Activated CD4-positive, alpha-beta T cell treated with anti-CD3 and anti-CD28 coated beads, Interleukin-2, amount 10 ng/mL, durations not matched to agents 7 days and 5 days (primary cell): Measurements from ENCODE around the gene FAR2. TPM values are rescaled to one million over a fixed set of nuclear protein-coding genes. Genes with fewer than 3 reads are reported as not detected.

ENCODE experiments used
- CTCF ChIA-PET: fragments of 350-600 bp; sonication (Branson Sonifier 250); formaldehyde crosslinking; loops from one replicate; lab custom pipeline; 2021; ENCODE audit warnings: antibody characterized with exemption; lab: Charles Lee
- POLR2A ChIA-PET: fragments of 350-600 bp; sonication (Branson Sonifier 250); formaldehyde crosslinking; loops from one replicate; lab custom pipeline; 2021; ENCODE audit warnings: antibody characterized with exemption; lab: Charles Lee
- DNase-seq: peaks from one replicate; pipeline ENCODE4 v3.0.0-alpha.2; 2020
- H3K27ac Mint-ChIP-seq: one replicate; pipeline ENCODE4 v1.8.0; 2021; ENCODE audit warnings: mild to moderate bottlenecking, moderate library complexity, mixed read lengths
- H3K27me3 Mint-ChIP-seq: one replicate; pipeline ENCODE4 v1.8.0; 2021; ENCODE audit warnings: mixed read lengths
- H3K36me3 Mint-ChIP-seq: one replicate; pipeline ENCODE4 v1.8.0; 2021; ENCODE audit warnings: low read depth, mixed read lengths
- H3K4me1 Mint-ChIP-seq: one replicate; pipeline ENCODE4 v1.8.0; 2021; ENCODE audit warnings: mixed read lengths
- H3K4me3 Mint-ChIP-seq: one replicate; pipeline ENCODE4 v1.8.0; 2021; ENCODE audit warnings: mild to moderate bottlenecking, moderate library complexity, mixed read lengths
- H3K9me3 Mint-ChIP-seq: one replicate; pipeline ENCODE4 v1.8.0; 2021; ENCODE audit warnings: mixed read lengths
- total RNA-seq, 2 experiments: library from RNA; stranded (reverse); gene quantifications; one replicate each; pipeline ENCODE4 v1.2.3, GENCODE V29; 2021

The FAR2 gene
- total RNA-seq, 2 experiments from 2014 or later: 24.6 to 26.6 TPM

- H3K27me3 Mint-ChIP-seq: no peaks in the 10 kb centered on the region
- H3K9me3 Mint-ChIP-seq: no peaks in the 10 kb centered on the region
- no peaks in the 10 kb centered on the region for H3K36me3 Mint-ChIP-seq
- POLR2A ChIA-PET: no interaction called here
- no peak overlapping the region for H3K4me3 Mint-ChIP-seq
- H3K27ac Mint-ChIP-seq: no peak overlapping the region
- DNase-seq: no peak
- H3K4me1 Mint-ChIP-seq: no peaks in the 10 kb centered on the region
- CTCF ChIA-PET: no interaction called here
Observed at GRCh38 chr12:29191267-29191850, 42.3 kb downstream of the FAR2 start.

DNA sequence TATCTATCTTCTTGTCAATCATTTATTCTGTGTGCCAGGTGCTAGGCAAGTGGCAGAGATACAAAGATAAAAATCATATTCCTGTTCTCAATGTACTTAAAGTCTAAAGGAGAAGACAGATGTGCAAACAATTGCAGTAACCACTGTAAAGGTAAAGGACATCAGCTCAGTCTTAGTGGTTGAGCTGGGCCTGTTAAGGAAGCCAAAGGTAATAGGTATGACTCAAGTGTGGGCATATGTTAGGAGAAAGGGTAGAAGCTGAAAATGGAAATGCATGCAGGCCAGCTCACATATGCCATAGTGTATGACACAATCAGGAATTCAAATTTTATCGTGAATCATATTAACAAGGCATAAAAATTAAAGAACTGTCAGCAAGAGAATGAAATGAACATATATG, 49.8 kb downstream of the FAR2 start:
- Mint-ChIP-seq H3K4me3 (no peak overlapping the region), H3K27me3 (no peaks in the 10 kb centered on the region), H3K9me3 (peaks cover 6% of the 10 kb centered on the region), H3K36me3 (peaks cover 3% of the 10 kb centered on the region), H3K4me1 (no peaks in the 10 kb centered on the region), H3K27ac (no peak overlapping the region)
- ChIA-PET POLR2A (no interaction called here), CTCF (no interaction called here)
- DNase-seq: no peak

DNA sequence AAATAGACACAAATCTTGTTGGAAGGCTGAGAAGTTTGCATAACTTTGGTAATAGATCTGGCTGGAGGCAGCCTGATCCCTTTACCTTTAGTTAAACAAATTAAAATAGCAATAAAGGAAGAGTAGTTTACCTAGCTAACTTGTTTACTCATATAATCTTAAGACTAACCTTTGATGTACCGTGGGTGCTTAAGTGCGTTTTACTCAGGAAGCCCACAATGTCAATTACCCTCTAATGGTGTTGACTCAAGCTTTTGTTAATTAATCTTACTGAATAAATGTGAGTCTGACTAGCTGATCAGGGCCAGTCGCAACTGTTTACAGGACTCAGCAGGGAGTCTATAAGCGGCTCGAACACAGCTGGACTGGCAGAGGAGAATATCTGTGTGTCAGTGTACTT, 51.5 kb downstream of the FAR2 start:
- H3K27me3 Mint-ChIP-seq: no peaks in the 10 kb centered on the region
- ChIA-PET POLR2A (no interaction called here), CTCF (no interaction called here)

DNA sequence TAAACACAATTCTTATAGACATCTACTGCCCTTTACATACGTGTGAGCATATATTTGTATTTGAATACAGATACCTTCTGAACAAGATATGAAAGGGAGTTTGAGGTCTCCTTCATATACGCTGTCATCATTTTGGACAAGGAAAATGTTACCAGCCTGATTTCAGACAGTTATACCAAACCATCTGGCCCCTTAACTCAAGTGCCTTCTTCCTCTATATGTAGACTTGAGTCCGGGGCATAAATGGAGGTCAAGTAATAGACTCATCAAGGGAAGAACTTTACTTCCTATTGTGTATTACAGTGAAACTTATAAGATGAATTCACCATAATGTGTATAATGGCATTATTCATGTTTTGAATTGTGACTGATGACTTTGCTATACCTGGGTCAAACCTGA, 52.2 kb downstream of the FAR2 start:
- H3K27me3 Mint-ChIP-seq: no peaks in the 10 kb centered on the region

More for the DNA sequence above, 51.5 kb downstream of the FAR2 start:
- no peak overlapping the region for H3K27ac Mint-ChIP-seq
- no peak for DNase-seq
- no peaks in the 10 kb centered on the region for H3K4me1 Mint-ChIP-seq
- H3K36me3 Mint-ChIP-seq: peaks cover 3% of the 10 kb centered on the region
- peaks cover 9% of the 10 kb centered on the region for H3K9me3 Mint-ChIP-seq
- H3K4me3 Mint-ChIP-seq: no peak overlapping the region

GRCh38 chr12:29201746-29202145, 52.7 kb downstream of the FAR2 start:
- H3K36me3 Mint-ChIP-seq: peaks cover 3% of the 10 kb centered on the region
- ChIA-PET POLR2A (no interaction called here), CTCF (no interaction called here)

More for the DNA sequence above, 52.2 kb downstream of the FAR2 start:
- DNase-seq: no peak
- CTCF ChIA-PET: no interaction called here
- Mint-ChIP-seq H3K27ac (no peak overlapping the region), H3K4me1 (no peaks in the 10 kb centered on the region), H3K4me3 (no peak overlapping the region), H3K36me3 (peaks cover 3% of the 10 kb centered on the region), H3K9me3 (peaks cover 9% of the 10 kb centered on the region)
- POLR2A ChIA-PET: no interaction called here

GRCh38 chr12:29204521-29204920, 55.4 kb downstream of the FAR2 start:
- ChIA-PET CTCF (no interaction called here), POLR2A (no interaction called here)
- Mint-ChIP-seq H3K36me3 (peaks cover 3% of the 10 kb centered on the region), H3K4me1 (no peaks in the 10 kb centered on the region), H3K9me3 (peaks cover 9% of the 10 kb centered on the region), H3K4me3 (no peak overlapping the region), H3K27ac (no peak overlapping the region), H3K27me3 (no peaks in the 10 kb centered on the region)
- no peak for DNase-seq

More at GRCh38 chr12:29201746-29202145, 52.7 kb downstream of the FAR2 start:
- no peaks in the 10 kb centered on the region for H3K4me1 Mint-ChIP-seq
- H3K27me3 Mint-ChIP-seq: no peaks in the 10 kb centered on the region
- H3K27ac Mint-ChIP-seq: no peak overlapping the region
- DNase-seq: no peak
- no peak overlapping the region for H3K4me3 Mint-ChIP-seq
- H3K9me3 Mint-ChIP-seq: peaks cover 9% of the 10 kb centered on the region

GRCh38 chr12:29207120-29207519, 58.0 kb downstream of the FAR2 start:
- H3K4me1 Mint-ChIP-seq: no peaks in the 10 kb centered on the region
- peaks cover 3% of the 10 kb centered on the region for H3K36me3 Mint-ChIP-seq
- no peak overlapping the region for H3K4me3 Mint-ChIP-seq
- no peak for DNase-seq
- no peak overlapping the region for H3K27ac Mint-ChIP-seq
- ChIA-PET CTCF (no interaction called here), POLR2A (no interaction called here)
- H3K9me3 Mint-ChIP-seq: peaks cover 9% of the 10 kb centered on the region
- no peaks in the 10 kb centered on the region for H3K27me3 Mint-ChIP-seq

DNA sequence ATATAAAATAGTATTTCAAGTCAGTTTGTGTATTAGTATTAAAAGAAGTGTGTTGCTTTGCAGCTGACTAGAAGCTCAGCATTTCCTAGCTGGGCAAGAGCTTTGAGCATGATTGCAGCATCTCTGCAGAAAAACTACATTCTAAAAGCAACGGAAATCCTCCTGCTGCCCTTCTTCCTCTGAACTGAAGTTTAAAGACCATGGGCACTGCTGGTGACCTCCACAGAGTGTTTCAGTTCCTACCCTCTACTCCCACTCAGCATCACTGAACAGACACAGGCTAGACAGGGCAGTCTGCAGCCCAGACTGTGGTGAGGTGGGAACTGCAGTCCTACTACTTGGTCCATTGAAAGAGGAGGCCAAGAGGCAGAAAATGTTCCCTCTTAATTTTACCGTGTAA, 59.0 kb downstream of the FAR2 start:
- Mint-ChIP-seq H3K9me3 (peaks cover 3% of the 10 kb centered on the region), H3K4me1 (no peaks in the 10 kb centered on the region), H3K36me3 (no peaks in the 10 kb centered on the region), H3K27me3 (no peaks in the 10 kb centered on the region), H3K27ac (no peak overlapping the region), H3K4me3 (no peak overlapping the region)
- no peak for DNase-seq
- ChIA-PET CTCF (no interaction called here), POLR2A (no interaction called here)

- no peaks in the 10 kb centered on the region for H3K4me1 Mint-ChIP-seq
- no peak overlapping the region for H3K4me3 Mint-ChIP-seq
- ChIA-PET POLR2A (no interaction called here), CTCF (no interaction called here)
- no peaks in the 10 kb centered on the region for H3K27me3 Mint-ChIP-seq
- no peaks in the 10 kb centered on the region for H3K36me3 Mint-ChIP-seq
- no peak overlapping the region for H3K27ac Mint-ChIP-seq
- H3K9me3 Mint-ChIP-seq: peaks cover 3% of the 10 kb centered on the region
- no peak for DNase-seq
Observed at GRCh38 chr12:29208936-29209701, 60.0 kb downstream of the FAR2 start.

GRCh38 chr12:29211696-29212095, 62.6 kb downstream of the FAR2 start:
- H3K9me3 Mint-ChIP-seq: no peaks in the 10 kb centered on the region
- H3K36me3 Mint-ChIP-seq: no peaks in the 10 kb centered on the region
- CTCF ChIA-PET: no interaction called here
- H3K4me1 Mint-ChIP-seq: no peaks in the 10 kb centered on the region
- peaks cover 2% of the 10 kb centered on the region for H3K27me3 Mint-ChIP-seq
- DNase-seq: no peak
- no peak overlapping the region for H3K4me3 Mint-ChIP-seq
- H3K27ac Mint-ChIP-seq: no peak overlapping the region
- POLR2A ChIA-PET: no interaction called here

DNA sequence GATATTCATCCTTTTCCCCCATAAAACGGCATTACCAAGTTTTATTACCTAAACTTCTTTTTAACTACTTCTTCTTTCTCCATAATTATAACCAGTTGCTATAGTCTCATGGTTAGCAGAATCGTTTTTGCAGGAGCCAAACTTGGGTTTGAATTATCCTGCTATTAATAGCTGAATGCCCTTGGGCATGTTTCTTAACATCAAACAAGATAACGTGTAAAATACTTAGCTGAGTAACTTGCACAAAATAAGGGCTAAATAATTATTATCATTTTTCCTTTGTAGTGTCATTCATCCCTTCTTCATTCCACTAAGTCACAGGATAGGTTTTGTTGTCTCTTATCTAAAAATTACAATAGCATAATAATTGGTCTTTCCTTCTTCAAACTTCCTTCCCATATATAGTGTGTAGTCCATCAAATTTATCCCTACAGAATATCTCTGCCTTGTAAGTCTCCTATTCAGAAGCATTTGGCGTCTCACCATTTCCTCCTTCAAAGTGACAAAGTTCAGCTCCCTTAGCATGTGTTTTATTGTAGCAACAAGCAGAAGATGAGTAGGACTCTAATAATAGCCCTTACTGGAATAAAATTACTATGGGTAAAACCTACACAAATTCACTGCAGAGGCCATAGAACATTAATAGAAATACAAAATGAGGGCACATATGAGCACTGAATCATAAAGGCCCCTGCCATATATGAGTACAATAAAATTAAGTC, 63.8 kb downstream of the FAR2 start:
- no peaks in the 10 kb centered on the region for H3K36me3 Mint-ChIP-seq
- peaks cover 2% of the 10 kb centered on the region for H3K27me3 Mint-ChIP-seq
- ChIA-PET POLR2A (no interaction called here), CTCF (no interaction called here)
- no peak overlapping the region for H3K27ac Mint-ChIP-seq
- no peaks in the 10 kb centered on the region for H3K9me3 Mint-ChIP-seq
- no peak overlapping the region for H3K4me3 Mint-ChIP-seq
- DNase-seq: no peak
- no peaks in the 10 kb centered on the region for H3K4me1 Mint-ChIP-seq

DNA sequence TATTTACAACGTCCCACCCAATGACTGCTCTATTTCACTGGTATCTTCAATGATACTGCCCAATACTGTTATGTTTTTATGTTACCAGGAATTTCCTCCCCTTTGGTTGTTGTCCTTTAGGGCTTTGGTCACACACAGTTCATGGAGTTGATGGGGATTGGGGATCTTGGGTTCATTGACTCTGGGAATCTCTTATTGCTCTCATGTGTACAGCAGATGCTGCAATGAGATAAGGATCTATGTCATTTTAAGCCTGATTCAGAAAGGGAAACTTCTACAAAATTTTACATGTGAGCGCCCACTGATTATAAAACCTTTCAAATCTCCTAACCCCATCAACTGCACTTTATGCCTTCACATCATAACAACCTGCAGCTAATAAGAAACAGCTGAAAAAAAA, 67.2 kb downstream of the FAR2 start:
- H3K27me3 Mint-ChIP-seq: peaks cover 2% of the 10 kb centered on the region
- H3K4me3 Mint-ChIP-seq: no peak overlapping the region
- no peak for DNase-seq
- H3K36me3 Mint-ChIP-seq: no peaks in the 10 kb centered on the region
- H3K4me1 Mint-ChIP-seq: no peaks in the 10 kb centered on the region
- H3K27ac Mint-ChIP-seq: no peak overlapping the region
- POLR2A ChIA-PET: no interaction called here
- H3K9me3 Mint-ChIP-seq: no peaks in the 10 kb centered on the region
- CTCF ChIA-PET: no interaction called here

DNA sequence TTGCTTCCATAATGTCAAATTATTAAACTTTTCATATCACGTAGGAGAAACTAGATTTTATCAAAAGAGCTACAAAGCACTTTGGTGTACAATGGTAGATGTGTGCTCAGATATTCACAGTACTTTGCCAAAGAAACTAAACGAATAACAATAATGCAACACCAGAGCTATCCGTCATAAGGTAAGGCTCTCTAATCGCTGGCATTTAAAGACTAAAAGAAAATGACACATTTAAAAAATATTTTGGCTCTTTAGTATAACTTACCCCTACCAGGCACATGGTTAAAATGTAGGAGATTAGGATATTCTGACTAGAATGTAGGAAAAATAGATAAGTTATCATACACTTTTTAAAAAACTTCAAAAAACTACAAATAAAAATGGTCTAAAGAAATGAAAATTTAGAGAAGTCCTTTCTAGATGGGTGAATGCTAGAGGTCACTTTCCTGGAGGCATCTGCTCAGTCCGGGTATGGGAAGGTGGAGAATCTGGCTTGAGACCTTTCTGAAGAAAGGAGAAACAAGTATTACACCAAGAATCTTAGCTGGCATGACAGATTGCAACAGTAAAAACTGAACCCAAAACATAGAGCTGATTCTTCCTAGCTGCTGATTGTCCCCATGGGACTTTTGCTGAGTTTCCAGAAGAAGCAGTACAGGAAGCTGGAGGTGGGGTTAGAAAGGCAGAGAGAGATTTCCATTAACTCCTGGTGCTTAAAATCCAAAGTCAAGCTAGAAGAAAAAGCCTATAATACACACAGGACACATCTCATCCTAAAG, 67.9 kb downstream of the FAR2 start:
- no peak overlapping the region for H3K27ac Mint-ChIP-seq
- DNase-seq: no peak
- H3K36me3 Mint-ChIP-seq: no peaks in the 10 kb centered on the region
- no peak overlapping the region for H3K4me3 Mint-ChIP-seq
- ChIA-PET CTCF (interaction anchor here (1.1 kb wide), 1 partner anchor 173 kb away, joined by 3 read pairs; no protein-coding TSS in a partner anchor), POLR2A (no interaction called here)
- no peaks in the 10 kb centered on the region for H3K9me3 Mint-ChIP-seq
- H3K4me1 Mint-ChIP-seq: no peaks in the 10 kb centered on the region
- H3K27me3 Mint-ChIP-seq: peaks cover 2% of the 10 kb centered on the region
